Posterior vena cava (tissue), 2 donors: ENCODE data around the gene PTPRN2. TPM values are rescaled to one million over a fixed set of nuclear protein-coding genes. Genes with fewer than 3 reads are reported as not detected.

ENCODE experiments used
- DNase-seq: peaks from one replicate; pipeline ENCODE4 v3.0.0-alpha.2; 2020; ENCODE audit warnings: low spot score
- intact Hi-C, 2 donors: fragments of 100-400 bp; cut with DNase I; formaldehyde crosslinking; loops; one replicate each; pipeline versions ENCODE4 v1.14.1 to v1.14.2; 2022 to 2023
- total RNA-seq, 2 donors: library from RNA; stranded (reverse); fragmentation: NEBNext Ultra II Directional; extraction: Animal tissue kit (Norgen Biotek cat#: 25700); gene quantifications; one replicate each; pipeline ENCODE4 v1.2.1, GENCODE V29; 2021
- donor health status: DM: yes; HTN: yes; CAD: no.
- donor health status: DM: yes; HTN: yes; CAD: no.

The PTPRN2 gene
- total RNA-seq, 2 donors from 2014 or later: 1.6 to 2.8 TPM

GRCh38 chr7:157769086-157769485, 818.5 kb downstream of the PTPRN2 start:
- intact Hi-C loops: no loop called here
- DNase-seq: no peak

- intact Hi-C loops: no loop called here
Measured at GRCh38 chr7:157768198-157768597, 819.4 kb downstream of the PTPRN2 start.

GRCh38 chr7:157767506-157768197, 820.0 kb downstream of the PTPRN2 start:
- intact Hi-C loops: no loop called here
- peak; percentile 67 for DNase-seq

More at GRCh38 chr7:157768198-157768597, 819.4 kb downstream of the PTPRN2 start:
- no peak for DNase-seq

- intact Hi-C loops: no loop called here
- DNase-seq: no peak
Measured at GRCh38 chr7:157766098-157766497, 821.5 kb downstream of the PTPRN2 start.

- intact Hi-C loops: no loop called here
- no peak for DNase-seq
Measured at GRCh38 chr7:157764946-157765537, 822.6 kb downstream of the PTPRN2 start.

GRCh38 chr7:157764193-157764592, 823.4 kb downstream of the PTPRN2 start:
- no peak for DNase-seq
- intact Hi-C loops: no loop called here

- no peak for DNase-seq
- intact Hi-C loops: no loop called here
Measured at GRCh38 chr7:157763279-157764000, 824.2 kb downstream of the PTPRN2 start.

GRCh38 chr7:157762824-157763223, 824.8 kb downstream of the PTPRN2 start:
- no peak for DNase-seq
- intact Hi-C loops: no loop called here

- intact Hi-C loops: no loop called here
- DNase-seq: no peak
Measured at GRCh38 chr7:157760004-157760730, 827.5 kb downstream of the PTPRN2 start.

- DNase-seq: peak; percentile 62
- intact Hi-C loops: loop anchor here in 1 of 2 donors (5.0 kb wide), 1 partner anchor 93 kb away; no protein-coding TSS in a partner anchor
Measured at GRCh38 chr7:157759246-157759805, 828.3 kb downstream of the PTPRN2 start.

GRCh38 chr7:157758468-157759245, 829.0 kb downstream of the PTPRN2 start:
- intact Hi-C loops: loop anchor here in 1 of 2 donors (5.0 kb wide), 1 partner anchor 94 kb away; no protein-coding TSS in a partner anchor
- peak; percentile 79 for DNase-seq

GRCh38 chr7:157757776-157758467, 829.7 kb downstream of the PTPRN2 start:
- peak; percentile 66 for DNase-seq
- intact Hi-C loops: loop anchor here in 1 of 2 donors (5.0 kb wide), 1 partner anchor 94 kb away; no protein-coding TSS in a partner anchor

- intact Hi-C loops: loop anchor here in 1 of 2 donors (5.0 kb wide), 1 partner anchor 95 kb away; no protein-coding TSS in a partner anchor
- DNase-seq: peak; percentile 69
Measured at GRCh38 chr7:157757211-157757610, 830.4 kb downstream of the PTPRN2 start.

- intact Hi-C loops: loop anchor here in 1 of 2 donors (5.0 kb wide), 1 partner anchor 97 kb away; no protein-coding TSS in a partner anchor
- DNase-seq: peak; percentile 52
Measured at GRCh38 chr7:157755741-157756140, 831.9 kb downstream of the PTPRN2 start.

- peak; percentile 67 for DNase-seq
- intact Hi-C loops: no loop called here
Measured at GRCh38 chr7:157754416-157754790, 833.2 kb downstream of the PTPRN2 start.

GRCh38 chr7:157753713-157754415, 833.8 kb downstream of the PTPRN2 start:
- DNase-seq: peak; percentile 57
- intact Hi-C loops: no loop called here

GRCh38 chr7:157752832-157753291, 834.8 kb downstream of the PTPRN2 start:
- intact Hi-C loops: no loop called here

More at GRCh38 chr7:157752832-157753291, 834.8 kb downstream of the PTPRN2 start:
- peak; percentile 71 for DNase-seq
